Tibial nerve (tissue), 3 donors: ENCODE data around the gene CARS2.

Experiments
- CTCF ChIP-seq, 5 experiments: fragments of 200-600 bp in 3 of 5; fragments of 450-650 bp in 2 of 5; sonication (generic) in 3 of 5; IDR thresholded peaks; one replicate each; pipeline ENCODE4 v1.5.1; 2016 to 2019; ENCODE audit warnings: antibody characterized with exemption in 5 of 5, mild to moderate bottlenecking in 3 of 5, moderate library complexity in 2 of 5
- POLR2A ChIP-seq, 2 donors: fragments of 450-650 bp; IDR thresholded peaks; one replicate each; pipeline ENCODE4 v1.6.1; 2017; ENCODE audit warnings: antibody characterized with exemption in 2 of 2, mild to moderate bottlenecking in 2 of 2, moderate library complexity in 2 of 2

DNA sequence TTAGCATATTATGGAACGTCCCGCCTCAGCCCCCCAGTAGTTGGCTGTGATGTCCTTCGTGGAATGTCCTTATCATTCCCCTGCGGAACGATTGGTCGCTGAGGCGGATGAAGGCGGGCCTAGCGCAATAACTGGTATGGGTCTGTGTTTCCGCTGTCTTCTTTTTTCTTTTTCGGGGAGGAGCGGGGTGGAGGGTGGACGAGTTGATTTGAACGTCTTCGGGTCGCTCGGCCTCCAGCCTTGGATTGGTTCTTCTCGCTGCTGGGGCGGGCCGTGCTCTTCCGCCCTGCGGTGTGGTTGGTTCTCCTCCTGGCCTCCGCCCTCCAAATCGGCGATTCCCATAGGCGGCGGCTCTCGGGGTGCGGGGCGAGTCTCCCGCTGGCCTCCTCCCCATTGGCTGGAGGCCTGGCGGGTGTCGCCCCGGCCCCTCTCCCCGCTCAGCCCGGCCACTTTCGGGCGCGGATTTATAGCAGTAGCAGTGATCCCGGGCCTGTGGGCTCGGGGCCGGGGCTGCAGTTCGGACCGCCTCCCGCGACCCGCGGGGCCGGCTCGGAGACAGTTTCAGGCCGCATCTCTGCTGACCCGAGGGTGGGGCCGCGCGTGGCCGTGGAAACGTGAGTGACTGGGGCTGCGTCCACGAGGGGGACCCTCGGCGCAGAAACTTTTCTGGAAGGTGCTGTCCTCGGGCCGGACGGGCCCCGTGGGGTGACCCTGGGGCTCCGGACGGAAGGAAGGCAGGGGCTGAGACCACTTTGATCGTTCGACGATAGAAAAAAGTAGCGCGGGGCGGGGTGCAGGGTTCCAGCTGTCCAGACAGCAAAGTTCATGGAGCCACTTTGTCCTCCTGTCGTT lies 9.7 kb upstream of the CARS2 start:
- TF ChIP-seq CTCF (IDR thresholded peaks at IDR 0.05) (peak in 3 of 5 experiments; percentile 28 to 55 (median 44)), POLR2A (IDR thresholded peaks at IDR 0.05) (peak; percentile 82)
